ENCODE measurements around the gene PHLPP2.

PHLPP2 gene

DNA sequence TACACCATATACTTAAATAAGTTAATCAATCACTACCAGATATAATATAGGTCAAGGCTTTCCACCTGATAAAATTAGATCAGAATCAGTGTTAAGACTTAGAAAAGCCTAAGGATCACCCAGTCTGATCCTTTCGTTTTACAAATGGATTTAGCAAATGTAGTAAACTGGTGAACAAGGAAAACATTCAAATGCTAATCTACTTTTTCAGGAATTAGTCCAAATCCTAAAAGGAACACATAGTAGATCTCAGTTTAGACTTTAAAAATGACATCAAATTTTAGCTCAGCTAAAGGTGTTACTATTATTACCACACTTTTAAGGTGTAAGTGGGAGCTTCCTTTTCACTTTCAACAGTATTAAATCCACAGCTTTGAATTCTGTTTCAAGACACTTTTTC is 12.0 kb downstream of the PHLPP2 start:
- H3K27ac ChIP-seq: no peak overlapping the region

DNA sequence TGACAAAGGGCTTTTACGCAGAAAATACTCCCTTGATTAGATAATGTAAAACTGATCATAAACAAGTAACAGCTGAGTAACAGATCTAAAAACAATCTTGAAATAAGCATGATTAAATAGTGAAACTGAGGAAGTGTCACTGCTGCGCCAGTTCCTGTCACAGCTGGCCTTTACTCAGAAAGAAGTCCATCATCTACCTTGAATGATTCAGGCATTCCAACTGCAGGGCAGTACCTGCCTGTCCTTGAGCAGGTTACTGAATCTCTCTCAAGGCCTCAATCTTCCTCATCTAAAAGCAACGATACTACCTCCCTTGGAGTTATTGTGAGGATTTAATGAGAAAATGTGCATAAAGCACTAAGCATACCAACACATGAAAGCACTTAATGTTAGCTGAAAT is 12.7 kb downstream of the PHLPP2 start:
- no peak overlapping the region for H3K27ac ChIP-seq
- TF ChIP-seq, protein P1, sequence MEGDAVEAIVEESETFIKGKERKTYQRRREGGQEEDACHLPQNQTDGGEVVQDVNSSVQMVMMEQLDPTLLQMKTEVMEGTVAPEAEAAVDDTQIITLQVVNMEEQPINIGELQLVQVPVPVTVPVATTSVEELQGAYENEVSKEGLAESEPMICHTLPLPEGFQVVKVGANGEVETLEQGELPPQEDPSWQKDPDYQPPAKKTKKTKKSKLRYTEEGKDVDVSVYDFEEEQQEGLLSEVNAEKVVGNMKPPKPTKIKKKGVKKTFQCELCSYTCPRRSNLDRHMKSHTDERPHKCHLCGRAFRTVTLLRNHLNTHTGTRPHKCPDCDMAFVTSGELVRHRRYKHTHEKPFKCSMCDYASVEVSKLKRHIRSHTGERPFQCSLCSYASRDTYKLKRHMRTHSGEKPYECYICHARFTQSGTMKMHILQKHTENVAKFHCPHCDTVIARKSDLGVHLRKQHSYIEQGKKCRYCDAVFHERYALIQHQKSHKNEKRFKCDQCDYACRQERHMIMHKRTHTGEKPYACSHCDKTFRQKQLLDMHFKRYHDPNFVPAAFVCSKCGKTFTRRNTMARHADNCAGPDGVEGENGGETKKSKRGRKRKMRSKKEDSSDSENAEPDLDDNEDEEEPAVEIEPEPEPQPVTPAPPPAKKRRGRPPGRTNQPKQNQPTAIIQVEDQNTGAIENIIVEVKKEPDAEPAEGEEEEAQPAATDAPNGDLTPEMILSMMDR (conservative IDR thresholded peaks at IDR 0.05): no peak

More for the DNA sequence above, 12.0 kb downstream of the PHLPP2 start:
- TF ChIP-seq, protein P1 (conservative IDR thresholded peaks at IDR 0.05): no peak

- H3K27ac ChIP-seq: no peak overlapping the region
- TF ChIP-seq, protein P1 (conservative IDR thresholded peaks at IDR 0.05): no peak
Observed at GRCh38 chr16:71709229-71709781, 15.2 kb downstream of the PHLPP2 start.

DNA sequence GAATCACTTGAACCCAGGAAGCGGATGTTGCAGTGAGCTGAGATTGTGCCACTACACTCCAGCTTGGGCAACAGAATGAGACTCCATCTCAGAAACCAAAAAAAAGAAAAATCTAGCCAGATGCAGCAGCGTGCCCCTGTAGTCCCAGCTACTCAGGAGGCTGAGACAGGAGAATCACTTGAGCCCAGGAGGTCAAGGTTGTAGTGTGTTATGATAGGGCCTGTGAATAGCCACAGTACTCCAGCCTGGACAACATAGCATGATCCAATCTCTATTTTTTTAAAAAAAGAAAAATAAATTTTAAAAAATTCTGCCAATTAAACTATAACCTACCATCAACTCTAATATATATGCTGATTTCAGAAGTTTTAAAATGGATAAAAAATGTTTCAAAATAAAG is 15.8 kb downstream of the PHLPP2 start:
- no peak overlapping the region for H3K27ac ChIP-seq

DNA sequence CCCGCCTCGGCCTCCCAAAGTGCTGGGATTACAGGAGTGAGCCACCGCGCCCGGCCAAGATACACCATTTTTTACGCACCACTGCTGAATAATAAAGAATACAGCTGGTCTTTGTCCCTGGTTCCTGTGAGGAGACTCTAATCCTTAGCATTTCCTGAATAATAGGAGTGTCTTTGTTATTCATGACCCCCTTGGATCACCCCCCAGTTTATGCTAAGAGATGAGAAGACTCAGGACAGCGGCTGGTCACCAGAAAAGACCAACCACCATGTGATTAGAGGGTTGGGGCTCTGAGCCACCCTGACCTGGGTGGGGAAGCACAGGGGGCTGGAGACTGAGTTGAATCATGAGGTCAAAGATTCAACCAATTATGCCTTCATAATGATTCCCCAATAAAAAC is 17.3 kb downstream of the PHLPP2 start:
- TF ChIP-seq, protein P1 (conservative IDR thresholded peaks at IDR 0.05): no peak
- no peak overlapping the region for H3K27ac ChIP-seq

More for the DNA sequence above, 15.8 kb downstream of the PHLPP2 start:
- TF ChIP-seq, protein P1 (conservative IDR thresholded peaks at IDR 0.05): no peak

DNA sequence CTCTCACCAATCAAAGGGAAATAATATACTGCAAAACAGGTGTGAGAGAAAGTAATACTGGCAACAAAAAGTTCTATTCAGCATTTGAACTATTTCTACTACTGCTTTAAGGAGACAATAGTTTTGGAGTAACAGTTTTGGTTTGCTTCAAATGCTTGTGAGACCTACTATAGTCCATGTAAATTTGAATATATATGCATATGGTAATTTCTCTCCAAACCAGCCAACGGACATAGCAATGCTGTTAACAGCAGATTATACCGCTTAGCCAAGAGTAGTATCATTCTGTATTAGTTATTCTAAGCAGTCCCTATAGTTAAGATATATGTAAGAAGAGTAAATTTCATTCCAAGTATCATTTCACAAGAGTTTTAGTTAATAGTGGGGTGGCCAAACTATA is 18.5 kb downstream of the PHLPP2 start:
- H3K27ac ChIP-seq: no peak overlapping the region
- TF ChIP-seq, protein P1 (conservative IDR thresholded peaks at IDR 0.05): no peak

GRCh38 chr16:71703333-71703732 is 21.2 kb downstream of the PHLPP2 start:
- TF ChIP-seq, protein P1 (conservative IDR thresholded peaks at IDR 0.05): no peak
- no peak overlapping the region for H3K27ac ChIP-seq
